Activated T-helper 1 cell treated with Interleukin-2 at 50 U/mL for 16 hours (primary cell): ENCODE results near the gene KRTAP4-6.
"Not testable (repeated sequence)": the region's sequence is repeated elsewhere in the genome, so short reads cannot be mapped to it uniquely, and the experiment has no call there.

Experiments used
- DNase-seq: peaks from one replicate; pipeline ENCODE4 v3.0.0-alpha.2; 2020; ENCODE audit warnings: low read depth

The KRTAP4-6 gene

GRCh38 chr17:41147531-41148204, 7.3 kb upstream of the KRTAP4-6 start:
- DNase-seq: no peak

GRCh38 chr17:41145261-41145660, 4.9 kb upstream of the KRTAP4-6 start:
- DNase-seq: no peak

GRCh38 chr17:41144846-41145245, 4.5 kb upstream of the KRTAP4-6 start:
- no peak for DNase-seq

GRCh38 chr17:41141361-41141760, 1.0 kb upstream of the KRTAP4-6 start:
- DNase-seq: no peak

GRCh38 chr17:41139865-41140264, 479 bp downstream of the KRTAP4-6 start:
- not testable (repeated sequence) for DNase-seq

GRCh38 chr17:41133880-41134735, 6.2 kb downstream of the KRTAP4-6 start:
- no peak for DNase-seq

- no peak for DNase-seq
These were observed 8.4 kb downstream of the KRTAP4-6 start for GRCh38 chr17:41131979-41132378.

- no peak for DNase-seq
These were observed 13.0 kb downstream of the KRTAP4-6 start for GRCh38 chr17:41127371-41127770.

GRCh38 chr17:41126412-41126811, 13.9 kb downstream of the KRTAP4-6 start:
- DNase-seq: no peak

- DNase-seq: no peak
These were observed 15.3 kb downstream of the KRTAP4-6 start for GRCh38 chr17:41125064-41125463.

- not testable (repeated sequence) for DNase-seq
These were observed 16.4 kb downstream of the KRTAP4-6 start, which contains the start of gene KRTAP4-12 for GRCh38 chr17:41123991-41124371. TSS of gene KRTAP4-12 (minus strand) at chr17:41124182. CDS start at chr17:41124122, 60 bp downstream.

GRCh38 chr17:41123292-41123990, 16.9 kb downstream of the KRTAP4-6 start:
- DNase-seq: not testable (repeated sequence)

- DNase-seq: no peak
These were observed 18.6 kb downstream of the KRTAP4-6 start for GRCh38 chr17:41121742-41122141.

- DNase-seq: not testable (repeated sequence)
These were observed 20.4 kb downstream of the KRTAP4-6 start for GRCh38 chr17:41119696-41120690.

- DNase-seq: no peak
These were observed 21.6 kb downstream of the KRTAP4-6 start for GRCh38 chr17:41118721-41119120.

- not testable (repeated sequence) for DNase-seq
These were observed 22.4 kb downstream of the KRTAP4-6 start, which contains the start of gene KRTAP4-11 for GRCh38 chr17:41117846-41118386. TSS of gene KRTAP4-11 (minus strand) at chr17:41118373. CDS start at chr17:41118315, 58 bp downstream.

GRCh38 chr17:41116297-41116696, 24.0 kb downstream of the KRTAP4-6 start:
- no peak for DNase-seq

- DNase-seq: no peak
These were observed 29.0 kb downstream of the KRTAP4-6 start for GRCh38 chr17:41111151-41111885.

GRCh38 chr17:41108728-41109386, 31.5 kb downstream of the KRTAP4-6 start:
- not testable (repeated sequence) for DNase-seq
